ENCODE data around the gene ARHGAP10.

Gene ARHGAP10

DNA sequence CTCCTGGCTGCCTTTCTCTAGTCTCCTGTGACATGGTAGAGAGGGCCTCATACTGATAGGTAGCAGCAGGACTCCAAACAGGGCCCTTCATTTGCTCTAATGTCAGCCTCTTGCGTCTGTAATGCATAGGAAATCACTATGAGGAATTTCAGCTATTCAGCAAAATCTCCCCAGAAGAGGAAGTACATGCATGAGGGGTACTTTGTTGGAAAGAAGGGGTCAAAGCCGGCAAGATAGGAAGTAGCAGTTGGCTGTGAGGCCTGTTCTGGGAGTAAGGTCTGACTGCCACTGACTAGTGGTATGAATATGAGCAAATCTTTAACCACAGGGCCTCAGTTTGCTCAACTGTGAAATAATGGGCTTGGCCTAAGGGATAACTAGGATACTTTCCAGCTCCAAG lies 283.2 kb downstream of the ARHGAP10 start:
- no peak for DNase-seq
- intact Hi-C loops (cut with DNase I) = no loop called here

- no peak for DNase-seq
- intact Hi-C loops (cut with DNase I) = no loop called here
These were observed 283.6 kb downstream of the ARHGAP10 start for GRCh38 chr4:148015468-148015867.

- DNase-seq = no peak
- intact Hi-C loops (cut with DNase I) = no loop called here
These were observed 284.3 kb downstream of the ARHGAP10 start for GRCh38 chr4:148016063-148016637.

- no peak for DNase-seq
- intact Hi-C loops (cut with DNase I) = no loop called here
These were observed 285.9 kb downstream of the ARHGAP10 start for GRCh38 chr4:148017801-148018200.

GRCh38 chr4:148021686-148022085 lies 289.8 kb downstream of the ARHGAP10 start:
- intact Hi-C loops (cut with DNase I) = no loop called here
- DNase-seq = no peak

DNA sequence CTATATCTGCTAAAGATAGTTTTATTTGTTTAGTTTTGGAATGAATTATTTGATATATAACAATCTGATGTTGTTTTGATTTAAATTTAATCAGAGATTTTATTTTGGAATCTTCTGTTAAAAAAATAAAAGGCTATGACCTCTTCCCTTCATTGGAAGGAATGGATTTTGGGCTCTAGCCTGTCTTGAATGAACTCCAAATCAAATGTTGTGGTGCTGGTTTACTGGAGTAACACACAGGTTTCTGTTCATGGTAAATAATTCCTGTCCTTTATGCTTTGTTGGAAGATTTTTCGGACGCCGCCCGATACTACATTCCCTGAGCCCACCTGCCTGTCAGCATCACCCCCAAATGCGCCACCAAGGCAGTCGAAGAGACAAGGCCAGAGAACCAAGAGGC lies 291.1 kb downstream of the ARHGAP10 start:
- no peak for DNase-seq
- intact Hi-C loops (cut with DNase I) = no loop called here

GRCh38 chr4:148023512-148024181 lies 291.8 kb downstream of the ARHGAP10 start:
- peak in 2 of 10 donors; percentile 11 to 84 for DNase-seq
- intact Hi-C loops (cut with DNase I) = no loop called here

GRCh38 chr4:148025981-148026380 lies 294.1 kb downstream of the ARHGAP10 start:
- DNase-seq = no peak
- intact Hi-C loops (cut with DNase I) = no loop called here

DNA sequence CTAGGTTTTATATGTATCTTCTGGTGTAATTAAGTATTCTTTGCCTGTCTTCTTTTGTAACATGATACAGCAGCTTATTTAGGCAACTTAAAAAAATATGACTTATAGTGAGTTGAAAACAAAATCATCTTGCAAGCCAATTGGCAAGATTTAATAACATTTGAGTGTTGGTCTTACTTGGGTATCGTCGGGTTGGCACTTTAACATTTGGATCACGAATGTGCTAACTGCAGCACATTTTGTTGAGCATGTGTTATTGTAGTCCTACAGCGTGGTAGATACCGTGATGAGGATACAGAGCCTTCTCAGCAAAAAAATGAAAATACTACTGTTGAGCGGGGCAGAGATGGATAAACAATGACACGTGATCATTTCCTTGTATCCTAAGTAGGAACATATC lies 295.3 kb downstream of the ARHGAP10 start:
- no peak for DNase-seq
- intact Hi-C loops (cut with DNase I) = no loop called here

DNA sequence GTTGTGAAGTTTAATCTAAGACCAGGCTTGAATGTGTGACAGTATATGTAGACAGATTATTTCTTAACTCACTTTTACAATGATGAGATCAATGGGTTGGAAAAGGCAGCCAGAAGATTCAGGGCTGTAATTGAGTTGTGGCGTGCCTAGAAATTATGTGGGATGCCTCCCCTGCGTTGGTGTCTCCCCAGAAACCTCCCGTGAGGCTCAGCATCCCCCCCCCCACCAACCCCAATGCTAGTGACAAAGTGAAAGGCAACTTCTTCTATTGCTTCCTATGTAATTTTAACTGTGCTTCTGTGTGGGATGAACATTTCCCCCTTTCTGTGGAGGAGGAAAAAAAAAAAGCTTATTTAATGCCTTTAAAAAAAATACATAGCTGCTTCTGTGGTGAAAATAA lies 297.9 kb downstream of the ARHGAP10 start:
- intact Hi-C loops (cut with DNase I) = no loop called here
- DNase-seq = no peak

DNA sequence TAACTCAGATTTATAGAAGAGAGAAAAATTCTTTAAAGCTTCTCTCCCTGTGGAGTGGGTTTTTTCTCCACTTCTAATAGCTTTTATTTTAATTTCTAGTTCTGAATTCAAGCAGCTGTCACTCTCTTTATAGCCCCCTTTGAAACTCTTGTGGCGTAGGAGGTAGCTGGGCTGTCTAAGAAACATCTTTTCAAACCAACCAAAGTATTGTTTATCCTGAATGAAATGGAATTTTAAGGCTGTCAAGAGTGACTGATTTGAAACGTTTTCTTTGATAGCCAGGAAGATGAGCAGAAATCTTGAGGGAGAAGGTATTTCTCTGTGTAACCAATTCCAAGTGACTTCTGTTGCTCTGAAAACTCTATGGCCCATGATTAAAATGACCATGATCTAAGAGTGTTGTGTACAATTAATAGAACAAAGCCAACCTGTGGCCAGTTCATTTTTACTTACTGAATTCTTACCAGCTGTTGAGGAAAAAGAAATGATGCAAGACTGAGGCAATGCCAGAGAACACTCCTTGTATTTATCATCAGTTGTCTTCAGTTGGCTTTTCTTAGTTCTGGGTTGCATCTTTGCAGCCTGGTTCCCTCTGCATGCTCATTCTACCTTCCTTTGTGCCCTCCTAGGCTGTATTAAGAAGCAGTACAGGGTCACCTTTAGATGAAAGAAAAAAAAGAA lies 298.4 kb downstream of the ARHGAP10 start:
- intact Hi-C loops (cut with DNase I) = no loop called here
- DNase-seq = no peak

- intact Hi-C loops (cut with DNase I) = no loop called here
- no peak for DNase-seq
These were observed 302.9 kb downstream of the ARHGAP10 start for GRCh38 chr4:148034813-148035212.

- DNase-seq = no peak
- intact Hi-C loops (cut with DNase I) = no loop called here
These were observed 309.9 kb downstream of the ARHGAP10 start for GRCh38 chr4:148041606-148042329.

- intact Hi-C loops (cut with DNase I) = no loop called here
- DNase-seq = peak in 1 of 10 donors; percentile 19
These were observed 312.4 kb downstream of the ARHGAP10 start for GRCh38 chr4:148044089-148044911.

- DNase-seq = no peak
- intact Hi-C loops (cut with DNase I) = no loop called here
These were observed 313.0 kb downstream of the ARHGAP10 start for GRCh38 chr4:148044912-148045352.

DNA sequence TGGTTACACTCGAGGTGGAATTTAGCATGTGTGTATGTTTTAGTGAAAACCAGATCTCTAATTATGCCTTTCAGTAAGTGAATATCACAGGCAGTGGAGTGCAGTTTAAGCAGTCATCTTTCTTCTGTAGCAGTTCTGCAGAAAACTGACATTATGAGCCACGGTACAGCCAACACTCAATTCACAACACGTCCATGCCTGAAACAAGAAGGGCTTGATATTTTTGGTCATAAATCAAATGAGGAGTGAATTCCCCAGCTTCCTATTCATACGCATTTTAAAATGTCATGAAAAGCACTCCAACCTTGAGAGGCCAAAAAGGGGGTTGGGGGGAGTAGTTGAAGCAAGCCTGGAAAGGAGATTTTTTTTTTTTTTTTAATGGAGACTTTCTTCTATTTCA lies 316.7 kb downstream of the ARHGAP10 start:
- intact Hi-C loops (cut with DNase I) = no loop called here
- DNase-seq = no peak

DNA sequence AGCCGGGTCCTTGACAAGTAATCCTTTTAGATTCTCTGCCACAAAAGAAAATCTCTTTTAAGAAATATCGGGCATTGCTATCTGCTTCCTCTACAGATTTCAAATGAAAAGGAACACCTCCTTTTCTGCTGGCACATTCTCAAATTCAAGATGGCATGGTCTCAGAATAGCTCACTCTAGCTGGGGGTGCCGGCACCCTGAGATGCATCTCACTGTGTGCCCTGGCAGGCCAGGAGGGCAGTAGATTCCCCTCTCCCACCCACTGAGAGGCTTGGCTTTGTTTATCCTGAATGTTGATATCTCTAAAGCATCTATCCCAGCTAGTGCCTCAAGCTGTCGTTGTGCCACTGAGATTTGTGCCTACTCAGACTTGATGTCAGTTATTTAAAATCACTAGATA lies 319.5 kb downstream of the ARHGAP10 start:
- intact Hi-C loops (cut with DNase I) = no loop called here
- no peak for DNase-seq

DNA sequence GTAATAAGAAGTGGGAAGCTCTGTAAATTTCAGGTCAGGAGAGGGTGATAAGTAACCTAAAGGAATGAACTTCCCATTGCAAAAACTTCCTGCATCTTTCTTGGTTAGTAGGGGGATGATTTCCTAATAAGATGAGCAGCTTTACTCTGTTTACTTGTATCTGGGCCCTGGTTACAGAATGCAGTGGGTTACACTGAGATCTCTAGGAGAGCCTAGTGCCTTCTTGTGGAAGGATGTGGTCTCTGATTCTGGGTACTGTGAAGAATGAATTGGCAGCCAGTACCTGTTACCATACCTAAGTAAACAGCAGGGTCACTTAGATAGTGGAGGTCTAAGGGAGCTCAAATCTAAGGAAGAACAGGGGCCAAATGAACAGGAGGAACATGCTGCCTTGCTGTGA lies 320.6 kb downstream of the ARHGAP10 start:
- intact Hi-C loops (cut with DNase I) = no loop called here
- no peak for DNase-seq

- no peak for DNase-seq
- intact Hi-C loops (cut with DNase I) = no loop called here
These were observed 321.6 kb downstream of the ARHGAP10 start for GRCh38 chr4:148053298-148054003.

GRCh38 chr4:148054275-148054674 lies 322.4 kb downstream of the ARHGAP10 start:
- DNase-seq = no peak
- intact Hi-C loops (cut with DNase I) = no loop called here

Measured in posterior cingulate gyrus (tissue), 11 donors.